H9 (cell line): ENCODE data around the gene TMIE. TPM values are rescaled to one million over a fixed set of nuclear protein-coding genes. Genes with fewer than 3 reads are reported as not detected.

Experiments used
- DNase-seq: peaks from one replicate; pipeline ENCODE4 v3.0.0-alpha.2; 2017
- H2AFZ ChIP-seq: one replicate; pipeline ENCODE4 v1.6.1; 2013; ENCODE audit warnings: mild to moderate bottlenecking, low read length, control low read depth, moderate library complexity
- H2AK5ac ChIP-seq: 2 replicates; pipeline ENCODE4 v1.6.1; 2013; ENCODE audit warnings: low read length, control low read depth, mixed read lengths; ENCODE audit not compliant: insufficient read length
- H2BK120ac ChIP-seq: one replicate; pipeline ENCODE4 v1.6.1; 2013; ENCODE audit warnings: low read depth, mild to moderate bottlenecking, low read length, control low read depth, inconsistent platforms; ENCODE audit not compliant: poor library complexity, severe bottlenecking
- H2BK12ac ChIP-seq: 2 replicates; pipeline ENCODE4 v1.6.1; 2013; ENCODE audit warnings: low read length, control low read depth, mixed read lengths, low read depth; ENCODE audit not compliant: insufficient read length
- H2BK15ac ChIP-seq: 2 replicates; pipeline ENCODE4 v1.6.1; 2013; ENCODE audit warnings: low read depth, low read length, control low read depth
- H2BK20ac ChIP-seq: one replicate; pipeline ENCODE4 v1.6.1; 2013; ENCODE audit warnings: low read depth, mild to moderate bottlenecking, low read length, control low read depth, inconsistent platforms; ENCODE audit not compliant: poor library complexity, severe bottlenecking
- H2BK5ac ChIP-seq: 2 replicates; pipeline ENCODE4 v1.6.1; 2013; ENCODE audit warnings: low read length, control low read depth, mixed read lengths; ENCODE audit not compliant: insufficient read length
- H3K14ac ChIP-seq: 2 replicates; pipeline ENCODE4 v1.6.1; 2013; ENCODE audit warnings: low read length, control low read depth; ENCODE audit not compliant: insufficient read depth
- H3K18ac ChIP-seq: 2 replicates; pipeline ENCODE4 v1.6.1; 2013; ENCODE audit warnings: low read depth, mild to moderate bottlenecking, mixed read lengths, low read length, control low read depth; ENCODE audit not compliant: insufficient read length
- H3K23ac ChIP-seq: 2 replicates; pipeline ENCODE4 v1.6.1; 2013; ENCODE audit warnings: low read length, control low read depth, mixed read lengths, low read depth; ENCODE audit not compliant: insufficient read length
- H3K23me2 ChIP-seq: 2 replicates; pipeline ENCODE4 v1.6.1; 2013; ENCODE audit warnings: low read depth, mild to moderate bottlenecking, mixed read lengths, low read length, control low read depth; ENCODE audit not compliant: insufficient read length, poor library complexity, severe bottlenecking
- H3K27ac ChIP-seq: 2 replicates; pipeline ENCODE4 v1.5.1; 2013; ENCODE audit warnings: low read length, control low read depth, mixed read lengths, low read depth; ENCODE audit not compliant: insufficient read length
- H3K27me3 ChIP-seq: 2 replicates; pipeline ENCODE4 v1.6.1; 2013; ENCODE audit warnings: low read length, control low read depth, inconsistent platforms; ENCODE audit not compliant: insufficient read depth
- H3K4ac ChIP-seq: 2 replicates; pipeline ENCODE4 v1.6.1; 2013; ENCODE audit warnings: low read depth, mild to moderate bottlenecking, control low read depth, inconsistent platforms, low read length, moderate library complexity
- H3K4me1 ChIP-seq: 2 replicates; pipeline ENCODE4 v1.6.1; 2013; ENCODE audit warnings: low read length, control low read depth, inconsistent platforms; ENCODE audit not compliant: insufficient read depth
- H3K4me2 ChIP-seq: 2 replicates; pipeline ENCODE4 v1.6.1; 2013; ENCODE audit warnings: low read length, control low read depth, mixed read lengths; ENCODE audit not compliant: insufficient read length, insufficient read depth
- H3K56ac ChIP-seq: 2 replicates; pipeline ENCODE4 v1.6.1; 2013; ENCODE audit warnings: low read depth, mild to moderate bottlenecking, mixed read lengths, low read length, control low read depth; ENCODE audit not compliant: insufficient read length
- H3K79me1 ChIP-seq: 2 replicates; pipeline ENCODE4 v1.6.1; 2013; ENCODE audit warnings: low read depth, mild to moderate bottlenecking, moderate library complexity, low read length, control low read depth, inconsistent platforms; ENCODE audit not compliant: insufficient read depth, poor library complexity, severe bottlenecking
- H3K79me2 ChIP-seq: 2 replicates; pipeline ENCODE4 v1.6.1; 2013; ENCODE audit warnings: low read length, control low read depth, inconsistent platforms; ENCODE audit not compliant: insufficient read depth
- H3K9ac ChIP-seq: 2 replicates; pipeline ENCODE4 v1.6.1; 2013; ENCODE audit warnings: low read length, control low read depth, mixed read lengths; ENCODE audit not compliant: insufficient read length; ENCODE audit errors: extremely low read depth
- H3K9me3 ChIP-seq: one replicate; pipeline ENCODE4 v1.6.1; 2013; ENCODE audit warnings: low read depth, low read length, inconsistent platforms; ENCODE audit not compliant: control insufficient read depth
- H3T11ph ChIP-seq: one replicate; pipeline ENCODE4 v1.6.1; 2013; ENCODE audit warnings: mild to moderate bottlenecking, low read length, control low read depth, inconsistent platforms
- H4K20me1 ChIP-seq: one replicate; pipeline ENCODE4 v1.6.1; 2013; ENCODE audit not compliant: control insufficient read depth, insufficient read length, insufficient read depth
- H4K5ac ChIP-seq: 2 replicates; pipeline ENCODE4 v1.6.1; 2013; ENCODE audit warnings: low read depth, mild to moderate bottlenecking, mixed read lengths, low read length, control low read depth; ENCODE audit not compliant: insufficient read length
- H4K8ac ChIP-seq: replicated peaks from 2 replicates; pipeline ENCODE4 v1.6.1; 2013; ENCODE audit warnings: low read length, control low read depth, mixed read lengths, low read depth; ENCODE audit not compliant: insufficient read length
- H4K91ac ChIP-seq: 2 replicates; pipeline ENCODE4 v1.6.1; 2013; ENCODE audit warnings: low read depth, mild to moderate bottlenecking, moderate library complexity, mixed read lengths, low read length, control low read depth; ENCODE audit not compliant: insufficient read length
- H3K27ac Mint-ChIP-seq, 3 experiments: 2 replicates in 2 of 3; 3 replicates in 1 of 3; pipeline ENCODE4 v1.8.0; 2020 to 2021; ENCODE audit warnings: mixed read lengths in 3 of 3, mild to moderate bottlenecking in 1 of 3, moderate library complexity in 1 of 3
- H3K27me3 Mint-ChIP-seq: 2 replicates; pipeline ENCODE4 v1.8.0; 2021; ENCODE audit warnings: low read depth, mild to moderate bottlenecking, moderate library complexity, mixed read lengths
- H3K36me3 Mint-ChIP-seq, 3 experiments: 2 replicates in 2 of 3; 3 replicates in 1 of 3; pipeline ENCODE4 v1.8.0; 2020 to 2021; ENCODE audit warnings: low read depth in 3 of 3, mixed read lengths in 3 of 3; ENCODE audit not compliant: insufficient read depth in 1 of 3
- H3K4me1 Mint-ChIP-seq, 2 experiments: 2 replicates each; pipeline ENCODE4 v1.8.0; 2020; ENCODE audit warnings: mixed read lengths in 2 of 2
- H3K4me3 Mint-ChIP-seq, 2 experiments: 2 replicates in 1 of 2; 3 replicates in 1 of 2; pipeline ENCODE4 v1.8.0; 2020 to 2021; ENCODE audit warnings: mild to moderate bottlenecking in 2 of 2, mixed read lengths in 2 of 2, moderate library complexity in 1 of 2
- H3K9me3 Mint-ChIP-seq, 2 experiments: 2 replicates in 1 of 2; 3 replicates in 1 of 2; pipeline ENCODE4 v1.8.0; 2020; ENCODE audit warnings: mild to moderate bottlenecking in 2 of 2, mixed read lengths in 2 of 2, moderate library complexity in 1 of 2
- CTCF ChIP-seq: fragments of 200-600 bp; sonication (generic); conservative IDR thresholded peaks from 3 replicates; pipeline ENCODE4 v1.8.0; 2021; ENCODE audit warnings: antibody characterized with exemption, mild to moderate bottlenecking
- WGBS: extraction: QIAGEN DNeasy Blood & Tissue Kit; methylation state at CpG from one replicate; pipeline ENCODE4 v1.1.7; 2013; ENCODE audit warnings: missing lambda C conversion rate, low lambda C conversion rate, mixed read lengths; ENCODE audit not compliant: insufficient read length; ENCODE audit errors: extremely low coverage; 5-methylcytosine and 5-hydroxymethylcytosine counted together
- total RNA-seq: library from RNA; stranded (reverse); gene quantifications from 2 replicates; pipeline ENCODE4 v1.2.1, GENCODE V29; 2021

The TMIE gene
- total RNA-seq, 1 experiment from 2014 or later = 0.63 TPM

- peaks cover 2 to 7% of the 10 kb centered on the region in 2 experiments; a peak in 3 of 4 replicates for H3K4me1 Mint-ChIP-seq
- no peak overlapping the region for H3K14ac ChIP-seq
- H3K36me3 Mint-ChIP-seq = peaks cover 0 to 8% (median 0%) of the 10 kb centered on the region in 3 experiments; a peak in 2 of 7 replicates
- no peak overlapping the region for H2BK120ac ChIP-seq
- no peak overlapping the region for H4K5ac ChIP-seq
- H2BK15ac ChIP-seq = no peak overlapping the region
- WGBS = no CpG with 5 or more reads among the region's 17 CpGs
- no peak overlapping the region for H3K56ac ChIP-seq
- no peak overlapping the region for H3K27ac ChIP-seq
- no peak for TF ChIP-seq CTCF
- no peak overlapping the region for H2BK20ac ChIP-seq
- no peaks in the 10 kb centered on the region for H3K27me3 ChIP-seq
- H3K9me3 Mint-ChIP-seq = no peaks in the 10 kb centered on the region
- no peak overlapping the region for H3K4me3 Mint-ChIP-seq
- H3K27ac Mint-ChIP-seq = no peak overlapping the region
- no peak overlapping the region for H3K23ac ChIP-seq
- H2BK5ac ChIP-seq = no peak overlapping the region
- H3K9me3 ChIP-seq = no peaks in the 10 kb centered on the region
- H3K79me2 ChIP-seq = no peaks in the 10 kb centered on the region
- no peaks in the 10 kb centered on the region for H3K4me1 ChIP-seq
- H3K79me1 ChIP-seq = no peaks in the 10 kb centered on the region
- no peaks in the 10 kb centered on the region for H3K23me2 ChIP-seq
- H3T11ph ChIP-seq = no peak overlapping the region
- no peak overlapping the region for H4K8ac ChIP-seq
- H2AK5ac ChIP-seq = no peak overlapping the region
- no peak overlapping the region for H3K9ac ChIP-seq
- no peaks in the 10 kb centered on the region for H4K20me1 ChIP-seq
- DNase-seq = peak; percentile 21
- H3K18ac ChIP-seq = no peak overlapping the region
- no peak overlapping the region for H4K91ac ChIP-seq
- no peak overlapping the region for H2BK12ac ChIP-seq
- no peak overlapping the region for H2AFZ ChIP-seq
- H3K4ac ChIP-seq = no peak overlapping the region
- no peak overlapping the region for H3K4me2 ChIP-seq
- no peaks in the 10 kb centered on the region; the same call in none of the 2 replicates for H3K27me3 Mint-ChIP-seq
Measured at GRCh38 chr3:46670000-46670890, 30.9 kb upstream of the TMIE start.
